ENCODE measurements around the gene DEAF1. TPM values are rescaled to one million over a fixed set of nuclear protein-coding genes. Genes with fewer than 3 reads are reported as not detected.

DEAF1 gene
- total RNA-seq, 1 donor from 2014 or later, result 39.8 TPM

DNA sequence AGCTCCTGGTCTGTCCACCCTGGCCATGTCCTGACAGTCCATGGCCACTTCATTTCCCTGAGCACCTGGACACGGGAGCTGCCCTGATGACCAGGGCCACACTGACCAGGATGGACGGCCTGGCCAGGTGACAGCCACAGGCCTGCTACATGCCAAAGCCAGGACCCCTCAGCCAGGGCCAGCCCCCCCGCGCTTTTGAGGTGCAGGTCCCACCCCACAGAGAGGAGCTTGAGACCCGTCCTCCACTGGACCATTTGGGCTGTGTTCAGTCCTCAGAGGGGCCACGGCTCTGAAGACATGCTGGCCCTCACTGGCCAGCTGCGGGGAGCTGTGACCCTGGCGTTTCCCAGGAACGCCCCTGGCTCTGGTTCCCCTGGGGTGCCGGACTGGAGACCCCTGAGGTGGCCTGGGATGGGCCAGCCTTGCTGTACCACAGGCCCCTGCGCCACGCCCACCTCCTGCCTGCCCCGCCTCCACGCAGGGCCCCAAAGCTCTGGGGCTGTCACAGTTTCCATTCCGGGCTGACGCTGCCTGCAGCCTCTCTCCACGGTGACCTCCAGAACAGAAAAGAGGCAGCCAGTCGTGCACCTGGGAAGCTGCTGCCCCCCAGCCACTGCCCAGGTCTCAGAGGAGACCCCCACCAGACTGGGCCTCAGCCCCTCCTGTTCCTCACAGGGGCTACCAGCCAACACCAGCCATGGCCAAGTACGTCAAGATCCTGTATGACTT, 29.2 kb upstream of the DEAF1 start:
- H3K4me3 Mint-ChIP-seq, result no peak overlapping the region
- intact Hi-C loops (cut with micrococcal nuclease), result loop anchor here (5.0 kb wide), 1 partner anchor 187 kb away; the partner anchor contains the start of genes HRAS and LRRC56
- no peaks in the 10 kb centered on the region for H3K36me3 Mint-ChIP-seq (ENCODE audit: low read depth)
- POLR2A ChIA-PET, result interaction anchor here (0.7 to 4.1 kb wide), 2 partner anchors 28 to 156 kb away, joined by 3 to 95 read pairs; partner anchors contain the start of genes DEAF1 and TMEM80
- peaks cover 23% of the 10 kb centered on the region for H3K4me1 Mint-ChIP-seq
- no peaks in the 10 kb centered on the region for H3K9me3 Mint-ChIP-seq
- no peak overlapping the region for H3K27ac Mint-ChIP-seq
- CTCF ChIA-PET, result interaction anchor here (0.7 to 8.8 kb wide), 5 partner anchors 29 to 176 kb away, joined by 3 to 70 read pairs (median 24); partner anchors contain the start of genes DEAF1 and TMEM80
- DNase-seq (no peak), ATAC-seq (ENCODE audit: low read depth) (no peak)
- TF ChIP-seq, protein P1, sequence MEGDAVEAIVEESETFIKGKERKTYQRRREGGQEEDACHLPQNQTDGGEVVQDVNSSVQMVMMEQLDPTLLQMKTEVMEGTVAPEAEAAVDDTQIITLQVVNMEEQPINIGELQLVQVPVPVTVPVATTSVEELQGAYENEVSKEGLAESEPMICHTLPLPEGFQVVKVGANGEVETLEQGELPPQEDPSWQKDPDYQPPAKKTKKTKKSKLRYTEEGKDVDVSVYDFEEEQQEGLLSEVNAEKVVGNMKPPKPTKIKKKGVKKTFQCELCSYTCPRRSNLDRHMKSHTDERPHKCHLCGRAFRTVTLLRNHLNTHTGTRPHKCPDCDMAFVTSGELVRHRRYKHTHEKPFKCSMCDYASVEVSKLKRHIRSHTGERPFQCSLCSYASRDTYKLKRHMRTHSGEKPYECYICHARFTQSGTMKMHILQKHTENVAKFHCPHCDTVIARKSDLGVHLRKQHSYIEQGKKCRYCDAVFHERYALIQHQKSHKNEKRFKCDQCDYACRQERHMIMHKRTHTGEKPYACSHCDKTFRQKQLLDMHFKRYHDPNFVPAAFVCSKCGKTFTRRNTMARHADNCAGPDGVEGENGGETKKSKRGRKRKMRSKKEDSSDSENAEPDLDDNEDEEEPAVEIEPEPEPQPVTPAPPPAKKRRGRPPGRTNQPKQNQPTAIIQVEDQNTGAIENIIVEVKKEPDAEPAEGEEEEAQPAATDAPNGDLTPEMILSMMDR (IDR thresholded peaks at IDR 0.05), result no peak
- peaks cover 4% of the 10 kb centered on the region for H3K27me3 Mint-ChIP-seq

DNA sequence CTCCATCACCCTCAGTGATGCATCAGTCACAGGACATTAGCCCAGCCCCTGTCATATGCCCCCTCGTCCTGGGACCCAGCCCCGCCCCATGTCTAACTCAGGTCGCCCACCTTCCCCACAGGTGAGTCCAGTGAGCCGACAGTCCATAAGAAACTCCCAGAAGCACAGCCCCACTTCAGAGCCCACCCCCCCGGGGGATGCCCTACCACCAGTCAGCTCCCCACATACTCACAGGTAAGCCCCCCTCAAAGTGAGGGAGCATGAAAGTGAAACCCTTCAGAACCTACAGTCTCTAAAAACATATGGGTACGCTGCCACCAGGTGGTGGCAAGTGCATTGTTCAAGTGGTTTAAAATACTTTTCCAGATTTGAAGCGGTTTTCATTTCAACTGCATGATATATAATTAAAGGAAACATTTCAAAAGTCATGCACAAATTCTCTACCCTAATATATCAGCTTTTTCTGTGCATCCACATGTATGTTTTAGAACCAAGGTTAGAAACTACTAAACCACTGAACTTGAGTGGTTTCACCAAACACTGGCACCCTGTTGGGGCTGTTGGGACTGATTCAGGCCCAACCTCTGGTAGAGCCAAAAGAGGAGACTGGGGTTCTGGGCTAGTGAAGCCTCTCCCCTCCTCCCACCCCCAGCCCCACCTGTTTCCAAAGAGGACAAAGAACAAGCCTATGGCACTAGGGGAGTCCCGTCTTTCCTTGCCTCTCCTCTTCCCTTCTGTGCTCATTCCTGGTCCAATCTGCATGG, 28.3 kb upstream of the DEAF1 start:
- peaks cover 23% of the 10 kb centered on the region for H3K4me1 Mint-ChIP-seq
- ATAC-seq (ENCODE audit: low read depth) (no peak), DNase-seq (no peak)
- peak overlapping the region; percentile 53 for H3K27ac Mint-ChIP-seq
- TF ChIP-seq, protein P1 (IDR thresholded peaks at IDR 0.05), result no peak
- CTCF ChIA-PET, result interaction anchor here (1.4 to 8.8 kb wide), 8 partner anchors 19 to 169 kb away, joined by 3 to 70 read pairs (median 5); partner anchors contain the start of genes DEAF1 and TMEM80
- H3K27me3 Mint-ChIP-seq, result peaks cover 6% of the 10 kb centered on the region
- POLR2A ChIA-PET, result interaction anchor here (1.5 to 4.1 kb wide), 3 partner anchors 27 to 164 kb away, joined by 10 to 95 read pairs (median 11); partner anchors contain the start of genes DEAF1, IRF7, LMNTD2 and RASSF7
- H3K9me3 Mint-ChIP-seq, result no peaks in the 10 kb centered on the region
- H3K4me3 Mint-ChIP-seq, result peak overlapping the region; percentile 77
- intact Hi-C loops (cut with micrococcal nuclease), result loop anchor here (1.0 to 5.0 kb wide), 4 partner anchors 42 to 186 kb away; partner anchors contain the start of genes HRAS and LRRC56
- no peaks in the 10 kb centered on the region for H3K36me3 Mint-ChIP-seq (ENCODE audit: low read depth)

DNA sequence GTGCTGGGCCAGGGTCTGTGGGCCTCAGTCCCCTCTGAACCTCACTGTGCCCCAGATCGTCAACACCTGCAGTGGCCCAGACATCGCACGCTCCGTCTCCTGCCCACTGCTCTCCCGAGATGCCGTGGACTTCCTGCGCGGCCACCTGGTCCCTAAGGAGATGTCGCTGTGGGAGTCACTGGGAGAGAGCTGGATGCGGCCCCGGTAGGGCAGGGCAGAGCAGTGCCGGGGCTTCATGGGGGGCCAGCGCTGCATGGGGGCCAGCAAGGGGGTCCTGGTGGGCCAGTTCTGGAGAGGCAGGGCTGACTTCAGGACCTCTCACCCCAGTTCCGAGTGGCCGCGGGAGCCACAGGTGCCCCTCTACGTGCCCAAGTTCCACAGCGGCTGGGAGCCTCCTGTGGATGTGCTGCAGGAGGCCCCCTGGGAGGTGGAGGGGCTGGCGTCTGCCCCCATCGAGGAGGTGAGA, 27.4 kb upstream of the DEAF1 start:
- no peak for ATAC-seq (ENCODE audit: low read depth)
- H3K27me3 Mint-ChIP-seq, result peaks cover 6% of the 10 kb centered on the region
- peaks cover 23% of the 10 kb centered on the region for H3K4me1 Mint-ChIP-seq
- H3K27ac Mint-ChIP-seq, result no peak overlapping the region
- intact Hi-C loops (cut with micrococcal nuclease), result loop anchor here (5.0 kb wide), 1 partner anchor 185 kb away; the partner anchor contains the start of genes HRAS and LRRC56
- H3K4me3 Mint-ChIP-seq, result peak overlapping the region; percentile 35
- TF ChIP-seq, protein P1 (IDR thresholded peaks at IDR 0.05), result no peak
- no peaks in the 10 kb centered on the region for H3K36me3 Mint-ChIP-seq (ENCODE audit: low read depth)
- no peaks in the 10 kb centered on the region for H3K9me3 Mint-ChIP-seq
- DNase-seq, result no peak
- CTCF ChIA-PET, result interaction anchor here (1.0 to 8.8 kb wide), 9 partner anchors 18 to 168 kb away, joined by 3 to 70 read pairs (median 5); partner anchors contain the start of genes DEAF1 and TMEM80
- POLR2A ChIA-PET, result interaction anchor here (0.6 to 4.1 kb wide), 11 partner anchors 10 to 367 kb away, joined by 3 to 95 read pairs (median 3); partner anchors contain the start of genes DEAF1, IRF7, LMNTD2 and RASSF7

DNA sequence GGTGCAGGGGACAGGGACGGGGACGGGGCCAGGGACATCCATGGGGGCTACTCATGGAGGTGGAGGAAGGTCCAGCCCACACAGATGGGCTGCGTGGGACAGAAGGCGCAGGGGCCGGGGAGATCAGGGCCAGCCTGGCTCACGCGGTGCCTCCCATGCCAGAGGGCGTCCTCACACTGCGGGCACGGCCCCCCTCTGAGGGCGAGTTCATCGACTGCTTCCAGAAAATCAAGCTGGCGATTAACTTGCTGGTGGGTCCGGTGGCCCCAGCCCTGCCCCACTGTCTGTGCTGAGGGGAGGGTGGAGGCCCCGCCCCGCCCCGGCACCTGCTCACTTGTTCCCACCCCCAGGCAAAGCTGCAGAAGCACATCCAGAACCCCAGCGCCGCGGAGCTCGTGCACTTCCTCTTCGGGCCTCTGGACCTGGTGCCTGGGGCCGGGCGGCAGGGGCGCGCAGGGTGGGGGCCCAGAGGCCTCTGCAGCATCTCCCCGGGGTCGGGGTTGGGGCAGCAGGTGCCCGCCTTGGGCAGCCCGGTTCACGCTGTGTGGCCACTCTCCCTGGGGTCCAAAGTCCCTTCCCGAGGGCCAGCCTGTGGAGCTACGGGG, 26.8 kb upstream of the DEAF1 start:
- Mint-ChIP-seq H3K4me3 (peak overlapping the region; percentile 76), H3K36me3 (ENCODE audit: low read depth) (no peaks in the 10 kb centered on the region), H3K4me1 (peaks cover 23% of the 10 kb centered on the region), H3K27ac (no peak overlapping the region), H3K9me3 (no peaks in the 10 kb centered on the region), H3K27me3 (peaks cover 6% of the 10 kb centered on the region)
- intact Hi-C loops (cut with micrococcal nuclease), result loop anchor here (1.0 to 5.0 kb wide), 2 partner anchors 25 to 185 kb away; partner anchors contain the start of genes HRAS and LRRC56
- ATAC-seq (ENCODE audit: low read depth) (peak; percentile 80), DNase-seq (peak; percentile 68)
- CTCF ChIA-PET, result interaction anchor here (1.0 to 8.8 kb wide), 7 partner anchors 18 to 167 kb away, joined by 3 to 70 read pairs (median 5); partner anchors contain the start of genes DEAF1 and TMEM80
- POLR2A ChIA-PET, result interaction anchor here (0.6 to 4.1 kb wide), 13 partner anchors 9 to 367 kb away, joined by 3 to 95 read pairs (median 4); partner anchors contain the start of genes DEAF1, IRF7, LMNTD2 and RASSF7
- TF ChIP-seq, protein P1 (IDR thresholded peaks at IDR 0.05), result no peak

All from activated B cell treated with CpG ODN at 0.5 μM for 24 hours (primary cell).